GM19328 (cell line): ENCODE measurements around the gene ADAMTS13.

Source experiments
- ATAC-seq: cut with Tn5 transposase; IDR thresholded peaks from one replicate; pipeline ENCODE4 v1.9.1; 2021; ENCODE audit warnings: mild to moderate bottlenecking, moderate library complexity; ENCODE audit not compliant: unreplicated experiment

Gene ADAMTS13

DNA sequence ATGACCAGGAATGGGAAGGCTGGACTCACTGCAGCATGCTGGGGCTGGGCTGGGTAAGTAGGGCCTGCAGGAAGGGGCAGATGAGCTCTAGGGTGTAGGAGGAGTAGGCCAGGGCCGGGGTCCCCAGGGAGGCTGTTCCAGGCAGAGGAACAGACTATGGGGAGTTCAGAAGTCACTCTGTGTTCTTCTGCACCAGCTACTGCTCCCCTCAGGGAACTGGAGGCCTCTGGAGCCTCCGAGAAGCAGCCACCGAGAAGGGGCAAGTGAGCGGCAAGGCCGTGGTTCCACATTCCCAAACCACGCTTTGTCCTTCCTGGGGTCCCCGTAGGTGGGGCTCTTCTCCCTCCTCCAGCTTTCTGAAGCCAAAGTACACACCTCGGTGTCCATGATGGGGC is 65.2 kb downstream of the ADAMTS13 start:
- ATAC-seq: no peak

DNA sequence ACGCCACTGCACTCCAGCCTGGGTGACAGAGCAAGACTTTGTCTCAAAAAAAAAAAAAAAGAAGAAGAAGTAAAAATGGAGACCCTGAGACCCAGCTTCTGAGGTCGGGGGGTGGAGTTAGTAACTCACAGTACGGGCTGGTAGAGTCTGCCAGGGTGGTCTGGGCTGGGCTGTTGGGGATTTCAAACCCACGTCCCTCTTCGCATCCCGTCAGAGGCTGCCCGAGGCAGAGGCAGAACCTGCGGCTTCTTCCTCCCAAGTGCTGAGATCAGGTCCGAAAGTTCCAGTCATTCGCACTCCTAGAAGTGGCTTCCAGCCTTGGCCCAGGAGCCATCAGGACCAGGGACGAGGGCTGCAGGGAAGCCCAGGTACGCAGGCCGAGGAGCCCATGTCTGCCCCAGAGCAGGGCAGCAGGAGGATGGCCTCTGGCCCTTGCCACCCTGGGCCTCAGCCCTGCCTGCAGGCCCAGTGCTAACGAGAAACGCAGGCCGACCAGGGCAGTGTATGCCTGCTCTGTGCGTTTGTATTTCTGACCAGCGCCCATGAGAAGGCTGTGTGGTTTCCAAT is 66.6 kb downstream of the ADAMTS13 start:
- ATAC-seq: no peak

DNA sequence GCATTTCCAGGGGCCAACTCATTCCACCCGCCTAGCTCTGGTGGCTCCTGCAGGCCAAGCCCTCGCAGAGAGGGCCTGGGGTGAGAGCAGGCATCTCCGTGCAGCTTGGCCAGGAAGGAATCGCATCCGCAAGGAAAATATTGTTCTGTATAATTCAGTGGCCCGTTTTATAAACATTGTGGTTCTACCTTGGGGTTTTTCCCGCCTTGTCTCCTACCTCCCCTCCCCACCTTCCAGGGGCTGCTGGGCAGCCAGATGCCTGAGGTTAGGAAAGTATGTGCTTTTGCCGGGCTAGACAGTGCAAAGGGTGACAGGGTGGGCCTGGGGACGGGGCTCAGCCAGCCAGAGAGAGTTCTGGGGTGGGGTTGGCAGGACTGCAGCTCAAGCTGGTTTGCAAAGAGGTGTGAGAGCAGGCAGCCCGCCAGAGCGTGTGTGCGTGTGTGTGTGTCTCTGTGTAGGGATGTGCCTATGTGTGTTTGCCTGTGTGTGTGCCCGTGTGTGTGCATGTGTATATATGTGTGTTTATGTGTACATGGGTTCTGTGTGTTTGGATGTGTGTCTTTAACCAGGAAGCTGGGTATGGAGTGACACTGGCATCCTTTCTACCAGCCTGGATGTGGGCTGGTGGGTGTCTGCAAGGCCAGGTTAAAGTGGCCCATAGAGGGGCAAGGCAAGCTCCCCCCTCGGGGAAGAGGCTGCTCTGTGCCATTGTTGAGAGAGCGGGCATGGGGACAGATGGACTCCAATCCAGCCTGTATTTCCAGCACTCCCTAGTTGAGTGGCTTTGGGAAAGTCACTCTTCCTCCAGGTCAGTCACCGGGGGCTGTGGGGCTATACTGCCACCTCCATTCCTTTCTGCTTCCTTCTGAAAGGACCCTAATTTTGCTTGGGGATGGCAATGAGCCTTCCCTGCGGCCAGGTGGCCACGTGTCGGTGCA is 67.4 kb downstream of the ADAMTS13 start:
- no peak for ATAC-seq

DNA sequence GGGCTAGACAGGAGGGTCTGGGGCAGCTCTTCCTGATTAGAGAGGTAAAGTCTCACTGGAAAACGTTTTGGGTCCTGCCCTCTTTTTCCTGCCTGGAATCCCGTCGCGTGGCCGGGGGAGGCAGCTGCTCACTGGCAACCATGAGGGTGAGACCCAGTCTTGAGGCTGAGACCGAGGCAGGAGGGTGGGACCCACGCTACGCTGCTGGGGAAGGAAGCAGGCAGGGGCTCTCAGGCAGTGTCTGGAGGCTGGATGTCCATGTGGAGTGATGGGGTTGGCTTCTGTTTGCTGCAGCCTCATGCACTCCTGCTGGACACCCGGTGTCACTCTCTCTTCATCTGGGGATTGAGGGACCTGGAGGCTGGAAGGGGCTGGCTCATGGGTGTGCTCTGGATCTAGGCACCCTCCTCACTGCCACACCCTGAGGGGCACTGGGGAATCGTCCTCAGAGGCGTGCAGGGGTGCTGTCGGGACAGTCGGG is 68.1 kb downstream of the ADAMTS13 start:
- no peak for ATAC-seq

DNA sequence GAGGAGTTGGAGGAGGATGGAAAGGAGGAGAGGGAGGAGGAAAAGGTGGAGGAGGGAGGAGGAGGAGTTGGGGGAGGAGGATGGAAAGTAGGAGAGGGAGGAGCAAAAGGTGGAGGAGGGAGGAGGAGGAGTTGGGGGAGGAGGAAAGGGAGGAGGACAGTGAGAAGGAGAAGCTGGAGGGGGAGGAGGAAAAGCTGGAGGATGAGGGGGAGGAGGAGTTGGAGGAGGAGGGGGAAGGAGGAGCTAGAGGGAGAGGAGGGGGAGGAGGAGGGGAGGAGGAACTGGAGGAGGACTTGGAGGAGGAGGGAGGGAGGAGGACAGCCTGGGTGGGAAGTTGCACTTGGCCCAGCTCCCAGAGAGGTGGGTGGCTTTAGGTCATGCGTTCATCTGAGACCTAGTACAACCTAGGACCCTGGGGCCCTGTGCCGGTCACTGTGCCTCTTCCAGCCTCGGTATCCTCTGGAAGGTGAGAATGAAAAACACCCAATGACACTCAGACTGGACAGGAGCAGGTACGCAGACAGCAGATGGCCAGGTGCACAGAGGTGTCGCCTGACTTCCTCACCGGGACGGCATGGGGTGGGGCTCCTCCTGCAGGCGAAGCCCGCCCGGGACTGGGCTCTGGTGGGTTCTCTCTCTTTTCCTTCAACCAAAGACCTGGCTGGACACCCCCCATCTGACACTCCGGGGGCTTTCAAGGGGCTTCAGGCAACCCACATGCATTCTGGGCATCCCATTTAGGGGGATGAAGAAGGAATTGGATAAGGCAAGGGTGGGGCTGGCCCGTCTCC is 68.9 kb downstream of the ADAMTS13 start:
- ATAC-seq: no peak

DNA sequence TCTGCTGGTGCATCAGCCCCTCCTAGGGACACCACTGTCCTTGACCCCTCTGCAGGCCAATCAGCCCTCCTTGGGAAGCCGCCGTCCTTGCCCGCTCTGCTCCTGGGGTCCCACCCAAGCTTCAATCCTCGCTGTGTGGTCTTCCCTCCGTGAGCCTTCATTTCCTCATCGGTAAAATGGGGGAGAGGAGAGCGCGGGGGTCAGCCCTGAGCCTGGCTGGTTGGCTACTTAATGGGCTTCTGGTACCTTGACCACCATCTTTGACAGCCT is 69.4 kb downstream of the ADAMTS13 start:
- ATAC-seq: no peak

DNA sequence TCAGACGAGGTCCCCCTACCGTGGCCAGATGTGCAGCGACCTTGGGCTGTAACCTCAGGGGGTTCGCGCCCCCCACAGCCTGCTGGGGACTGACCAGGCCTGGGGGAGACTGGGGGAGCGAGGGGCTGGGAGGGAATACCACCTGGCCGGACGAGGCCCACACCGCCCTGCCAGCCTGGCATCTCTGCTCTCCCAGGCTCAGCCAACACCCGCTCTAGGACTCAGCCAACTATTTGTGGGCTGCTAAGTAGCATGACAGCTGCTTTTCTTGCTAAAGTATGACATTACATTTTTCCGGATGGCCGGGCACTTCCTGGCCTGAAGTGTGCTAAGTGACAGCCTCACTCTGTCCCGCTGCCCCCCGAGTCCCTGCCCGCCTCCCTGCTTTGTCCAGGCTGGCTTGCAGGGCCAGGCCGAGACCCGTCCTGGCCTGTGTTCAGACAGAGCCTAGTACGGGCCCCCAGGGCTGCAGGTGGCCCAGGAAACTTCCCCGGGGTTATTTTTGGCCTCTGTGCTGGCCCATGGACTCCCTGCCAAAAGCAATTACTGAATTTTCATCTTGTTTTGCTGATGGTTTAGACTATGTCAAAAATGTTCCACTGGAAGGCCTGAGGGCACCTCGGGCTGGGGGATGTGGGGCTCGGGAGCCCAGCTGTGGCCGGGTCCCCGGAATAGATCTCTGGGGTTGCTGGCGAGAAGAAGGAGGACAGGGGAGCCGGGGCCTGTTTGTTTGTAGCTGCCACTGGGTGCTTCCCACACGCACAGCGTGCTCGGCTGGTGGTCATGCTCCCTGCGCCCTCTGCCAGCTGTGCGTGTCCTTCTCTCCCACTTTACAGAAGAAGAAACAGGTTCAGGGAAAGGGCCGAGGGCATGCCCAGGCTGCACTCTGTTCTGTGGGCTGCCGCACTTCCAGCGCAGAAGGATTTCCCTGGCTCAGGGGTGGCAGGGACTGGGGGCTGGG is 70.2 kb downstream of the ADAMTS13 start:
- ATAC-seq: no peak

DNA sequence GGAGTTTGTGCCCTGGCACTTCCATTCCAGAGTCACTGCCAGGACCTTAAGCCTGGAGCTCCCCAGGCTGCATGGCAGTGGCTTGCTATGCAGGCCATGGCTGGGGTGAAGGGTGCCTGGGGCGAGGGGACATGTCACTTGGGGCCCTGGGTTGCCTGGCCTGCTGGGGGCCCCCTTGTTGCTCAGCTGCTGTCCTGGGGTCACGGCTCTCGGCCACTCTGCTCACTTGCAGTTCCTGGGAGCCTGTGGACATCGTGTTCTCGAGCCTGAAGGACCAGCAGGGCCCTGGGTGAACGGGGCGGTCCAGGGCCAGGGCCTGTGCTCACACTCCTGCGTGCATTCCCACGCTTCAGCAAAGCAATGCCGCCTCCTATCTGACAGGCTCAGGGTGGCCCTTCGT is 71.3 kb downstream of the ADAMTS13 start:
- ATAC-seq: no peak

DNA sequence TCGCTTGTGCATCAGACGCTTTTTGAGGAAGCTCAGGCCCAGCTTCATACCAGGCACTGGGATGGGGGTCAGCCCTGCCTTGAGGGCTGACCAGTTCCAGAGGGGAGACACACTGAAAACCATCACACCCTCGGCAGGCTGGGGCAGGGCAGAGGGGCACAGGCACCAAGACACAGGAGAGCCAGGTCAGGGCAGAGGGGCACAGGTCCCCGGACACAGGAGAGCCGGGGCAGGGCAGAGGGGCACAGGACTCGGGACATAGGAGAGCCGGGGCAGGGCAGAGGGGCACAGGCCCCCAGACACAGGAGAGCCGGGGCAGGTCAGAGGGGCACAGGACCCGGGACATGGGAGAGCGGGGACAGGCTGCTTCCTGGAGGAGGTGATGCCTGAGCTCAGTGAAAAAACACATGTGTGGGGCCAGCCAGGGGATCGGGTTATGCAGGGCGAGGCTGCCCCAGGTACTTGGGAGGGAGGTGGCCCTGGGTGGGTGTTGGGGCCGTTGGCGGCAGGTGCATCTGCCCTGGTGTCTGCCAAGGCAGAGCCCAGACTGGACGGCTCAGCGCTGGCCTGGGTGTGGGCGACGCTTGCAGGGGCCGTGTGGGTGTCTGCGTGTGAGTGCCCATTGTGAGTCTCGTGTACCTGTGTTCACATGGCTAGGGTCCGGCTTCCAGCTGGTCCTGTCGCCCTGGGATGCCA is 71.8 kb downstream of the ADAMTS13 start:
- no peak for ATAC-seq

DNA sequence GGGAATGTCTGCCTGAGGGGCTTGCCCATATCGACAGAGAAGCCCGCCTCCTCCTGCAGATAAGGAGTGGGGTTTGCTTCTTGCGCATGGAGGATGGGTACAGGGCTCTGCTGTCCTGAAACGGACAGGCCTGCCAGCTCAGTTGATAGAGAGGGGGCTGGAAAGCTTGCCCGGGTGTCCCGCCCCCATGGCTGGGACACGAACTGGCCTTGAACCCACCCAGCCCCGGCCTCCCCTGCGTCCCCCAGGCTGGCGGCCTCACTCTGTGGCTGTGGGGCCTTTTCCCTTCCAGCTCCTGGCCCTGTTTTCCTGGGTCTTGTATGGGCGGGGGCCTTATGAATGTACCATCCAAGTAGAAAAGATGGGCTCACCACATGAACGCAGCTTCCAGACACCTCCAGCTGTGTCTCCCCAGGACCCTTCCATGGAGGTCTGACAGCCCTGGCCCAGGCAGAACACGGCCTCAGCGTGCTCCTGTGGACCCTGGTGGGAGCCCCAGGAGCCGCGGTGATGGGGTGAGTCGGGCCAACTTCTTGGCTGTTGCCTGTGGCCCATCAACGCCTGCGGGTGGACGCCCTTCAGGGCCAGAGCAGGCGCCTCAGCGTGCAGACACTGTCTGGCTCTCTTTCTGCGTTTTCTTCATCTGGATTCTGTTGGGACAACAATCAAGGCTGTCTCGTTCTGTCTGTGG is 72.6 kb downstream of the ADAMTS13 start:
- no peak for ATAC-seq

DNA sequence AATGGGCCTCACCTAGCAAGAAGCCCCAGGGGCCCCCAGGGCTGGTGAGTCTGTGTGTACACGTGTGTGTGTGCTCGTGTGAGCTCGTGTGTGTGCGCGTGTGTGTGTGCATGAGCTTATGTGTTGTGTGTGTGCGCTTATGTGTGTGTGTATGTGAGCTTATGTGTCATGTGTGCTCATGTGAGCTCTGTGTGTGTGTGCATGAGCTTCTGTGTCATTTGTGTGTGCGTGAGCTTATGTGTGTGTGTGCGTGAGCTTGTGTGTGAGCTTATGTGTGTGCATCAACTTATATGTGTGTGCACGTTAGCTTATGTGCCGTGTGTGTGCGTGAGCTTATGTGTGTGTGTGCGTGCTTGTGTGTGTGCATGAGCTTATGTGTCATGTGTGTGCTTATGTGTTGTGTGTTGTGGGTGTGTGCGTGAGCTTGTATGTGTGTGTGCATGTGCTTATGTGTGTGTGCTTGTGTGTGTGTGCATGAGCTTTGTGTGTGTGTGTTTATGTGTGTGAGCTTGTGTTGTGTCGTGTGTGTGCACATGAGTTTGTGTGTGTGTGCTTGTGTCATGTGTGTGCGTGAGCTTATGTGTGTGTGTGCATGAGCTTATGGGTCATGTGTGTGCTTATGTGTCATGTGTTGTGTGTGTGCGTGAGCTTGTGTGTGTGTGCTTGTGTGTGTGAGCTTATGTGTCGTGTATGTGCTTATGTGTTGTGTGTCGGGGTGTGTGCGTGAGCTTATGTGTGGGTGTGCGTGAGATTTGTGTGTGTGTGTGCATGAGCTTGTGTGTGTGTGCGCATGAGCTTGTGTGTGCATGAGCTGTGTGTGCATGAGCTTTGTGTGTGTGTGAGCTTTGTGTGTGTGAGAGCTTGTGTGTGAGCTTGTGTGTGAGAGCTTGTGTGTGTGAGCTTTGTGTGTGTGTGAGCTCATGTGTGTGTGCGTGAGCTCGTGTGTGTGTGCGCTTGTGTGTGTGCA is 73.4 kb downstream of the ADAMTS13 start:
- no peak for ATAC-seq

DNA sequence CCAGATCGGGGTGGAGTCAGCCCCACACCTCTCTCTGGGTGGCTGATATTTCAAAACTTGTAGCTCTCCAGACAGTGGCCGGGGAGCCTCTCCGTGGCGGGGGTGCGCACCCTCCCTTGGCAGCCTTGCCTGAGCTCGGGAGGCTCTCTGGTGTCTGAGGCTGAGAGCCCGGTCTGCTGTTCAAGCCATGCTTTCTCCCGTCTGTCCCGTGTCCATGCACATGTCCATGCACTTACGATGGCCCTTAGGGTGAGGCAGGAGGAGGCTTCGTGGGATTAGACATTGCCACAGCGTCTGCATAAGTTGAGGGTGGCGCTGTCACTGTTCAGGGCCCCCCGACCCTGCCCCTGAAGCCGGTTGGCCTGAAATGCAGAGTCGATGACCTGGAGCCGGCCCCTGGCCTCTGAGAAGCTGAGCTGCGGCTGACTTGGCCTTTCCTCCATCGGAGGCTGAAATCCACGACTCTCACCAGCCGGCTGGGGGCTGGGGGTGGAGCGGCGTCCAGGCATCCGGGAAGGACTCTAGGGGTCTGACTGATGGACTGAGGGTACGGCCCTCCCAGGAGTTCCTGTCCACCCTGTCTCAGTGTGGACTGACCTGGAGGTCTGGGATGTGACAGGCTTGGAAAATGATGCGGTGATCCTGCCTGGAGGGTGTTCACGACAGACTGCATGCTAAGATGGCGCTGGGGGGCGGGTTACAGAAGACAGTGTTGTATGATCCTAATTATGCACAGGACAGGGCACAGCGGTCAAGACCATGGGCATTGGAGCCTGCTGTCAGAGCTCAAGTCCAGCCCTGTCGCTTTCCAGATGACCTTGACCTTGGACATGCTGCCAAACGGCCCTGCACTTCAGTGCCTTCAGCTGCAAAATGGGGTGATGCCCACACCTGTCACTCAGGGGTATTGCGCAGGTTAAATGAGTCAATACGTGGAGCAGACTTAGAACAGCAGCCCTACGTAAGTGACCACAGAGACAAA is 75.0 kb downstream of the ADAMTS13 start:
- no peak for ATAC-seq

DNA sequence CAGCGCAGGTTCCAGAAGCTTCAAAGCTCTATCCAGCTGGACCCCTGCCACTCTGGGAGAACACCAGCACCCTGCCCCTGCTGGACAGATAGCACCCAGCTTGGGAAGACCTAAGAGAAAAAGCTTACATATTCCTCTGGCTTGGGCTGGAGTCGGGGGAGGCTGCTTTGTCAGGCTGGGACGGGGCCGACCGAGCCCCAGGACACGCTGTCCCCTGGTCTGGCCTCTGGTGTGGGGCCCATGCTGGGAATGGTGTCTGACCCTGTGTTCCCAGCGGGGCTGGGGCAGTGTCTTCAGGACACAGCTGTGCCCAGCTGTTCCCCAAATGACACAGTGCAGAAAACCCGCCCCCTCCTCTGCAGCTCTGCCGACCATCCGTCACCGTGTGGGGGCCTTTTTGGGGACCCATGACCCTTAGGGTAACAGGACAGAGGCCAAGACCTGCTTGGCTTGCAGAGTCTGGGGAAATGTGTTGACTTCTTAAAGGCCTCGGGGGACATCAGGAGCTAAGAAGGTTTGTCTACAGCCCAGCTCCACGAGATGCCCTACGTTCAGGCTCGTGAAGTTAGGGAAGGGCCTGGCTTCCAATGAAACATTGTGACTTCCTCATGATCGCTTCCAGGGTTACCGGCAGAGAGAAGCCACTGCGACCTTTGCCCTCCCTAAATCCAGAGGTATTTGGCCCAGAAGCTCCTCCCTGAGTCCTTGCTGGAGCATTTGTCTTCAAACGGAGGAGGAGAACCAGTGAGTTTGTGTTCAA is 77.1 kb downstream of the ADAMTS13 start:
- no peak for ATAC-seq

DNA sequence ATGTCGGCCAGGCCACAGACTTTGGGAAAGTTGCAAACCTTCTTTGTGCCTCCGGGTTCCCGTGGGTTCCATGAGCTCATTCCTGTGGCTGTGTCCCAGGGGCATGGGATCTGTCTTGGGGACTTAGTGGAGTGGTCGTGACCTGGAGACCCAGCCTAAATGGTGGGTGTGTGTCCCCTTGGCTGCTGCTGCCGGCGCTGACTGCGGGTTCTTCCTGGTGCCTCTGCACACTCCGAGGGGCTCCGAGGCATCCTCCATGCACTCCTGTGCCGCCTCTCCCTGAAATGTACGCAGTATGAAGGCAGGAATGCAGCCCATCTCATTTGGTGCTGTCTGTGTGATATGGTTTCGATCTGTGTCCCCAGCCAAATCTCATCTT is 77.7 kb downstream of the ADAMTS13 start:
- no peak for ATAC-seq

DNA sequence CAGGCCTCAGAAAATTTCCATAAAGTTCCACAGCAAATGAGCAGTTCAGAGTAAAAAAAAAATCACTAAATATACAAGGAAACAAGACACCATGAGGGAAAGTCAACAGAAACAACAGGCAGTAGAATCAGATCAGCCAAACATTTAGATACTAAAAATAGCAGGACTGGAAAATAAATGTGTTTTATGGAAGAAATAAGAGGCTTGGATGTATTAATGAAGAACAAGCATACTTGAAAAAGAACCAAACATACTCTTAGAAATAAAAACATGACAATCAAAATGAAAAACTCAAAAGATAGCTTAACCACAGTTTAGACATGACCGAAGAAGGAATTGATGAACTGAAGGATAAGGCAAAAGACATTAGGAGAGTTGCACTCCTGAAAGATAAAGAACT is 79.9 kb downstream of the ADAMTS13 start:
- ATAC-seq: no peak

DNA sequence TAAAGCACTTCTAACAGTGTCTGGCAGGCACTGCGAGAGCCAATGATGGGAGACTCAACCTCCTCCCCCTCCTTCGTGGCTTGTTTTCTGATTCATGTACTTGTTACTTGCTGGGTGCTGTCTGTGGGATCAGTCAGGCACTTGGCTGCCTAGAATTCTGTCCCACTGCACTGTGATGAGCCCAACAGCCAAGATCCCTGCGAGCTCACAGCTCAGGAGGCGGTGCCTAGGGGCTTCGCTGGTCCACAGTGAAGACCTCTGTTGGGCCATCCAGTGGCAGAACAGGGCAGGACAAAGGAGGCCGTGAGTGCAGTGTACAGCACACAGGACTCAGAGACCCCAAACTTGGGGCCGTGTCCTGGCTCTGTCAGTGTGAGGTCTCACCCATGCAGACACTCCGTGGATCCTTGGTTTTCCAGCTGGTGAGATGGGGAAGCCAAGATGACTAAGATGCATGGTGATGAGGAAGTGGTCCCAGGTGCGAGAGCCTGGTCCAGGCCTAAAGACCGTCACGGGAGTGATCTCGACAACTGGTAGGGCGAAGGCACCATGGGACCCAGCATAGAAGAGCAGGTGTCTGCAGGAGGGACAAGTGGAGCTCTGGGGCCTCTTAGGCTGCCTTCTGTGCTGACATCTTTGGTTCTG is 83.1 kb downstream of the ADAMTS13 start:
- ATAC-seq: no peak
